Transverse colon (tissue), 4 donors: ENCODE results near the gene ACSS2.

ENCODE experiments used
- CTCF ChIP-seq, 5 experiments: fragments of 200-600 bp in 3 of 5; fragments of 450-650 bp in 2 of 5; sonication (generic) in 3 of 5; IDR thresholded peaks; 1 replicate in 2 of 5; 2 replicates in 3 of 5; pipeline ENCODE4 v1.5.1; 2016 to 2017; ENCODE audit warnings: antibody characterized with exemption in 5 of 5, inconsistent platforms in 3 of 5, mild to moderate bottlenecking in 2 of 5, moderate library complexity in 1 of 5
- POLR2A ChIP-seq: fragments of 450-650 bp; IDR thresholded peaks from one replicate; pipeline ENCODE4 v1.6.1; 2016; ENCODE audit warnings: antibody characterized with exemption, mild to moderate bottlenecking, moderate library complexity
- POLR2AphosphoS5 ChIP-seq, 3 donors: sonication (generic); formaldehyde crosslinking; IDR thresholded peaks; one replicate each; pipeline ENCODE4 v1.6.1; 2016; ENCODE audit warnings: antibody characterized with exemption in 3 of 3

GRCh38 chr20:34954904-34955230, 78.5 kb downstream of the ACSS2 start:
- TF ChIP-seq CTCF (IDR thresholded peaks at IDR 0.05) (no peak), POLR2A (no peak), POLR2AphosphoS5 (IDR thresholded peaks at IDR 0.05) (no peak)
